Right forelimb (tissue), 1 donor: ENCODE results near the gene RELN.
"Not testable (repeated sequence)": the region's sequence is repeated elsewhere in the genome, so short reads cannot be mapped to it uniquely, and the experiment has no call there.

Experiments used
- DNase-seq: peaks from one replicate; pipeline ENCODE4 v3.0.0-alpha.2; 2018

The RELN gene

DNA sequence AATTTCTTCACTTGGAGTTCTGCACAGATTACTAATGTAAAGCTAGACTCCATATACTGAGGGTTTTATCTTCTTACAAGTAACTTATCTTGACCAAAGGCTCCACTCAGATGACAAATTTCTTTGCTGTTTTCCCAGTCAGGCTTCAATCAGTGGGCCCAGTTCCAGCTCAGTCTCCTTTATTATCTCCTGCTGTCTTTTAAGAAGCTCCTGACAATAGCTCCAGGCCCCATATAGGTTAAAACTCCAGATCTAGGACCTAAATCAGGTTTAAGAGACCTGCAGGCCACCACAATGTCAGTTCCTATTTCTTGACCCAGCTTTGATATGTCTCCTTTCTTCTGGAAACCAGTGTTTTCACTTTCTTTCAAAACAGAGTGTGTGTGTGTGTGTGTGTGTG lies 165.2 kb downstream of the RELN start:
- DNase-seq = no peak

DNA sequence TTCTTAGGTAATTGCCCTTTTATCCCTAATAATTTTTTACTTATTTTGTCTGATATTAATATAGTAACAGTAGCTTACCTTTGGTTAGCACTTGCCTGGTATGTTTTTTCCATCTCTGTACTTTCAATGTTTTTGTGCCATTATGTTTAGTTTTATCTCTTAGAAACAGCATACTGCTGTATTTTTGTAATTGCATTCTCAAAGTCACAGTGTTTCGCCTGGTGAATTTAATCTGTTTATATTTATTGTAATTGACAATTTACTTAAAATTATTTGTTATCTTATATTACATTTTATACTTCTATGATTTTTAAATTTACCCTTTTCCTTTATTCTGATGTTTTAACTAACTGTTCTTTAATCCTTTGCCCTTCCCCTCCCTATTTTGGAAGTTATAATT lies 166.4 kb downstream of the RELN start:
- DNase-seq = no peak

DNA sequence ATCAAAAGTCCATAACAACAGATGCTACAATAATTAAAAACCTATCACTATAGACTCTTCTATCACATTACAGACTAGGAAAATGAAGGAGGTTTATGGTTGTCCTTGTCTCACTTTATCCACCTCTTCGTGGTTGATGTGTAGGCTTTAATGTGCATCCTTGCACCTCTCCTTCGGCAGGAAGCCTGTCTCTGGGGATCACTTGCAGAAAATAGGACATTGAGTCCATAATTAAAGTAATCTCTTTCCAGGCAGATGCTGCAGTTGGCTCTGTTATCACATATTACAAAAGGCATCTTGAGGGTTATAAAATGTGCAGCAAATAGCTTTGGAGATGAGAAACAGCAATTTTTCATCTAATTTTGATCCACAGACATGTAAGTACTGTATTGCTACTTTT lies 168.4 kb downstream of the RELN start:
- no peak for DNase-seq

DNA sequence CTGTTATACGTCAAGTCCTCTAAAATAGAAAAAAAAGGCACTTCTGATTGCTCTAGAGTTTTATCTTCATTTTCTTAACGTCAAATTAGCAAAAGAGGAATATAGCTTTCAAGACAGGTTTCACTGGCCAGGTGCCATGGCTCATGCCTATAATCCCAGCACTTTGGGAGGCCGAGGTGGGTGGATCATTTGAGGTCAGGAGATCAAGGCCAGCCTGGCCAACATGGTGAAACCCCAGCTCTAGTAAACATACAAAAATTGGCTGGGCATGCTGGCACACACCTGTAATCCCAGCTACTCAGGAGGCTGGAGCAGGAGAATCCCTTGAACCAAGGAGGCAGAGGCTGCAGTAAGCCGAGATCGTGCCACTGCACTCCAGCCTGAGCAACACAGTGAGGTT lies 173.5 kb downstream of the RELN start:
- not testable (repeated sequence) for DNase-seq

DNA sequence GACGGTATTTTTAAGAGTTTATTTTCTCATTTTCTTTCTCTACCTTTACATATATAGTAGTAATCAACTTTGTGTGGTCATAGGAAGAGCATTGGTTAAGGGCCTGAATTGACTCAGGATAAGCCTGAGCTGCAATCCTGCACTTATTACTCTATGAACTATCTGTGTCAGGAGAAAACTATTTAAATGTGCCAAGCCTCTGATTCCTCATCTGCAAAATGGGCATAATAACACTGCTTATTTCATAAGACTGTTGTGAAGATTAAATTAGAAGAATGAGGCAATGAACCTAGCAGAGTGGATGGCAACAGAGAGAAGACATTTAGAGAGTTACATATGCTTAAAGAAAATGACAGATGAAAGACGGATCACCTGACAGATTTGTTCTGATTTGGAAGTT lies 175.5 kb downstream of the RELN start:
- no peak for DNase-seq

DNA sequence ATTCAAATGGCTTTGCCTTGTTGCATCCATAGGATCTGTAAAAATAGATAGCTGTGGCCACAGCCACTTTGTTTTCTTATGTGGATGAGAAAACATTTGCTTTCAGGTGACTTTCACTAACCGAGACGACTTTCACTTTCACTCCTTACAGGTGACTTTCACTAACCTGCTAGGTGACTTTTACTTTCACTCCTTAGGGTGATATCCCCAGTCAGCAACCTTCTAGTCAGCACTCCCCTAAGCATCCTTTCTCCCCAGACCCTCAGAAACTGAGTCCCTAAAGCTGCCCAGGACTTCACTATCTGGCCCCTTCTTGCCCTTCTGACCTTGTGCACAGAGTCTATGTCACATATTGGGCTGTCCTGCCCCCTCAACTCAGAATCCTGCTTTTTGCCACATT lies 177.5 kb downstream of the RELN start:
- no peak for DNase-seq

DNA sequence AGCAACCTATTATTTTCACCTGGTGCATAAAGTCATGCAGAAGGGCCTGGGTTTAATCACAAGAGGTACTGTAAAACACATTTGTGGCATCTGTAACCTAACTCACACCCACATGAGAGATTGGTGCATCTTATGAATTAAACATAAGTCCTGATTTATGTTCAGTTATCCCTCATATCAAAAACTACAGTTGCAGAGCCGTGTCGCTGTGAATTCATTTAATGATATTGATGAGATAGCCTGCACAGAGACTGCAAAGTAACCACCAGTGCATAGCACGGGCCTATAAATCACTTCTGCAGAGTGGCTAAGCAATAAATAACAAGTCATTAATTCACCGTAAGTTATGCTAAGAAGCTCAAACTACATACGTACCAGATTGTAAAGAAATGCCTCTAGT lies 178.2 kb downstream of the RELN start:
- DNase-seq = no peak

DNA sequence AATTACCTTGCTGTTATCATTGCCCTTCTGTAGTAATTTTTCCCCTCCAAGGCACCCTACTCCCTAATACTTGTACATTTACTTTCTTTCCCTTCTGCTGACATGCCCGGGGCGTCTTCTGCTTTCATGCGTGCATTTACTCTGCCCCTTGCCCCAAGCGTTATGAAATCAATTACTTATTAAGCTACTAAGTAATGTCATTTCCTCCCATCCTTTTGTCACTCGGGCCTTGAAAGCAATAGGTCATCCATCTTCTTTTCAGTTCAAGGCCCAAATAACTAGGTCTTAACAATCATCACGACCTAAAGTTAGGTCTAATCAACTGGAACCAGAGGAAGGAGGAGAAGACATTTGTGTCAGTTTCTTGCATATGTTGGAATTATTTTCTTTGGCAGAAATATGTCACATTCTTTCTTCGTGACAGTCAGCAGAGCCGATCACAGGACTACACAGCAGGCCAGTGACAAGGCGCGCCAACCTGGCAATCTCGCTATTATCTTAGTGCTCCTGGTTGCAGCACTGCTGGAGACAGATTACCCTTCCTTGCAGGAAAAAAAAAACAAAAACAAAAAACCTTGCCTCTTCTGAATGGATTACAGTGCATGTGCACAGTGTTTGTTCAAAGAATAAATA lies 179.2 kb downstream of the RELN start:
- DNase-seq = no peak

DNA sequence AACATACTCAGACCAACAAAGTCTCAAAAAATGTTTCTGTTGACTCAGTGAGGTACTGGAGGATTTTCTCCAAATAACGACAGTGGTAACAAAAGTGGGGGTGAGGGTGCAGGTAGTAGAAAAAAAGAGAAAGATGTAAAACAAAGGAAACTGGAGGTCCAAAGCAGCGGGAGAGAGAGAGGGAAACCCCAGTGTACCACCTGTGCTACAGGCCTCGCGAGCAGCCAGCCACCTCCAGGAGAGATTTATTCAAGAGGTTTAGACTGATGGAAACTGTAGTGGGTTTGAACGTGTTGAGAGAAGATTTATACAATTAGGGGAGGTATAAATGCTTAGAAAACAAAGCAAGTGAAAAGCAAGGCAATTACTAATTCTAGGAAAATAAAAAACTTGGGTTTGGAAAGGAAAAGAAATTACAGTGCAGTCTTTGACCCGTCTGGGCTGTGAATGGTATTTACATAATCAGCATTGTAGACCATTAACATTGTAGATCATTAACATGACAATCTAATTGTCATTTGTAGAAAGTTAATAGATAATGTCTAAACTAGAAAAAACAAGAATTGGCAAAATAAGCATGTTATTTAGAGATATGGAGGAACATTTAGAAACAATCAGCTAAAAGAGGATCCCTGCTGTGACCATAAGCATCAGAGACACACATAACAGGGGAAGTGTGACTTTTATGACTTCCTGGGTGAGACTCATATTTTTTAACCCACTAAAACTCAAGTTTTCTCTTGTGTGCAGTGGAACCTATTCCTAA lies 180.0 kb downstream of the RELN start:
- DNase-seq = no peak

DNA sequence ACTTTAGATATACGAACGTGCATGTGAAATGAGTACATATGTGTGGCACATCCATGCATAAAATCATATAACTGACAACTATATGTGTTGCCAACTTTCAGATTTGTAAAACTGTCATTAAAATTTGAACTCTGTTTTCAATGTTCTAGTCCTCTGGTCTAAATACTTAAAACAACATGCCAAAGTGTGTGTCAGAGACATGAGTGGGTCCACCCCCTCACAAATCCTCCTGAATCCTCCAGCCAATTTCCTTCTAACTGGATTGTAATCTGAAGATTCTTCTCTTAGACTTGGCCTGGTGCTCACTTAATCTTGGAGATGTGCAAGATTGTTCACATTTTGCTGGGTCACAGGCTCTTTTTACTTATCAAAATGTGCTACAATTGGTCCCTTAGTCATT lies 184.1 kb downstream of the RELN start:
- DNase-seq = no peak

DNA sequence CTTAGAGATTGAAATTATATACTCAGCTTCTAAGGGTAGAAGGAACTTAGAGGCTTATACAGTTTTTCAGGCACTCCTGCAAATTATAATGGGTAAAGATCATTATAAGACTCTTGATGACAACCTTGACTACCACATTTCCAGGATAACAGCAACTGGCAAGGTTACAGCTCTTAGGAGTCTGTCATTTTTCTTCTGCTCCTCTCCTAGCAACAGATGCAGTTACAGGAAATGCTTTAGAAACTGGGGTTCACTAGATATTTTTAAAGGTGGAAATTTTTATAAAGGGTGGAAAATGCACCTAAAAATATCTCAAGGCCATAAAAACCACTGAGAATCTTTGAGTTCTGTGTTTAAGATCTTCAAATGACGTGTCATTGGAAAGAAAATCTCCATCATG lies 185.8 kb downstream of the RELN start:
- no peak for DNase-seq

DNA sequence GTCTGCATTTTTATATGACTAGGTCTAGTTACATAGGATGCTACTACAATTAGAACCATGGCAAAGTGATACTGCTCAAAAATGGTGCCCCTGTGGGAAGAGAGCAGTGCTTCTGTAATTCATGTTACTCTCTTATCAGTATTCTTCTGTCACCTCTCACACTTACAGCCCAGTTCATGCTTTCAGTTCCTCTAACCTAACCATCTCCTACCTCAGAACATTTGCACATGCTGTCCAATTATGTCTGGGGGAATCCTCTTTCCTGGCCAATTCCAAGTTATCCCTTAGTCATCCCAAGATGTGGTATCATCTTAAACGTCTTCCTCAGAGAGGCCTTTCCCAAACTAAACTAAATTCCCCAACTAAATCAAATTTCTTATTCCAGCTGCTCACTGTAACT lies 190.2 kb downstream of the RELN start:
- no peak for DNase-seq

DNA sequence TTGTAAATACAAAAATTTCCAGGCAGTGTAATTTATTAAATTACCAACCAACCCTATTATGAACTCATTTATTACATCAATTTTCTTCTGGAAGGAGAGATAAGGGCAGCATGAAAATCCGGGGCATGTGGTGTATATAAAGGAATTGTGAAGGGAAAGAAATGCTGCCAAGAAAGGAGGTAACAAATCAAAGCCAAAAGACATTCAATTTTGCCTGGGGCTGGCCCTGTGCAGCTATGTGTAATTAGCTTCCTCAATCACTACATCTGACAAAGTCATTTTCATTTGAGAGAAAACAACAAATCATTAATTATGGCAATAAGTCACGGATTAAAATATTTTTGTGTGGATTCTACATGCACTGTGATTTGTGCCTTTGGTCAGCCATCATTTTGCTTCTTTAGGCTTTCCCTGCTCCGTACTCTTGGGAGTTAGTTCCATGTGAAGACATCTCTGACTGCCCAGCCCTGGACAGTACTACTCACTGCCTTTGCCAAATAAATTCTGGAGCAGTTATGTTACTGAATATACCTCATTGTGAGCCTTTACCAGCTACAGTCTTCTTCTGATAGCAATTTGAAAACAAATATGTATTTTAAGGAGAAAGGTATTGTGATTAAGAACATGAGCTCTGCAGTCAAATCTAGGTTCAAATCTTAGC lies 191.7 kb downstream of the RELN start:
- DNase-seq = no peak

DNA sequence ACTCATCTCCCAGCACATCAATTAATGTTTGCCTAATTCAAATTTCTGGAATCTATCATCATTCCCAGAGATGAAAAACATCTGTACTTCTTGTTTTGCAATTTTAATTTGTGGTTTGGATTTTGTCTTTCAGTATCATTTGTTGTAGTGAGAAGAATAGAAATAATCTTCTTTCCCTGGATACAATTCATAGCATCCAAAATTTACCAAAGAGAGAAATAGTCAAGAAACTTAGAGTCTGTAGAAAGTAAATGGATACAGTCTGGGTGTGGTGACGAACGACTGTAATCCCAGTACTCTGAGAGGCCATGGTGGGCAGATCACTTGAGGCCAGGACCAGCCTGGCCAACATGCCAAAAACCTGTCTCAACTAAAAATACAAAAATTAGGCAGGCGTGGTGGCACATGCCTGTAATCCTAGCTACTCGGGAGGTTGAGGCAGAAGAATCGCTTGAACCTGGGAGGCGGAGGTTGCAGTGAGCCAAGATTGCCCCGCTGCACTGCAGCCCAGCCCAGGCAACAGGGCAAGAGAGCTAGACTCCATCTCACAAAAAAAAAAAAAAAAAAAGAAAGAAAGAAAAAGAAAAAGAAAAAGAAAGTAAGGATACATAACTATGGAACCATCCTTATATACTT lies 193.0 kb downstream of the RELN start:
- DNase-seq = no peak

DNA sequence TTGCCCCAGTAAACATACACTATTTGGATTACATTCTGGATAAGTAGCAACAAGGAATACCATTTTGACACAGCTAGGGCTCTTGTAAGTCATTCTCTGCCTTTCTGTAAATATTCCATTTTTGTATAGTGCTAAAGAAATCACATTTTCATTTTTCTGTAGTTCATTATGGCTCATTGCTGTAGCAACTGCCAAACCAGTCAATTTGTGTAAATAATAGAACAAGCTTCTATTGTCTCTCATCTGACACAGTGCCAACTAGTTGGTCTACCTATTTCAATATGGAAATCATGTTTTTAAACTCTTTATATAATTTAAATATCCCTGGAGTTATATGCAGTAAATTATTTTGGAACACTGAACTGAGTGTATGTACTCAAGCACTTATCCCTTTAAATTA lies 193.7 kb downstream of the RELN start:
- DNase-seq = no peak

DNA sequence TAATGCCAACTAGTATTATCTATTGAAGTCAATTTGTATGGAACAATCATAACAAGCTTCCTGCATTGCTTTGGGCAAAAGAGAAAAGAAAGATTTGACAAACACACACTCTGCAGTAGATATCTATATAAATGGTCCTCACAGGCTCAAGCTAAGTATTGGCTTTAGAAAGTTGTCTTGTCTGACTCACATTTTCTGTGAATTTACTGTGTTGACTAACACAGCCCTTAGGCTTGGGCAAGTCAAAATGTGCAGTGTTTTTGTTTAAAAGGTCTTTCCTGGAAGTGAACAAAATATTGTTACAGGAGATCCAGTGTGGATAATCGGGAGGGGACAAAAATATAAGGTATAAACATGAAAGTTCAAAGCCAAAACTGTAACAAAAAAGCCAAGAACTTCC lies 194.4 kb downstream of the RELN start:
- no peak for DNase-seq

DNA sequence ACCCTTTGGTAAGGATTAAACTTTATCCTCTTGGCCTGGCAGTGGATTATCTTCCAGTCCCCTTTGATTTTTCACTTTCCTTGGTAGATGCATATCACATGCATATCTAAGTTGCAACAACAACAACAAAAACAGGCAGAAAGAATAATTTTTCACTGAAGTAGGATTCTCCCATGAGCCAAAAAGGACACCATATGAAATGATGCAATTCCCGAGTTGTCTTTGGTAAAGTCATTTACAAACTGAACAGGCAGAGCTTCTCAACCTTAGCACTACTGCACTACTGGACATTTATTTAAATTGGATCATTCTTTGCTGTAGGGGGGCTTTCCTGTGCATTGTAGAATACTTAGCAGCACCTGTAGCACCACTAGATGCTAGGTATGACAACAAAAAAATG lies 195.0 kb downstream of the RELN start:
- no peak for DNase-seq

DNA sequence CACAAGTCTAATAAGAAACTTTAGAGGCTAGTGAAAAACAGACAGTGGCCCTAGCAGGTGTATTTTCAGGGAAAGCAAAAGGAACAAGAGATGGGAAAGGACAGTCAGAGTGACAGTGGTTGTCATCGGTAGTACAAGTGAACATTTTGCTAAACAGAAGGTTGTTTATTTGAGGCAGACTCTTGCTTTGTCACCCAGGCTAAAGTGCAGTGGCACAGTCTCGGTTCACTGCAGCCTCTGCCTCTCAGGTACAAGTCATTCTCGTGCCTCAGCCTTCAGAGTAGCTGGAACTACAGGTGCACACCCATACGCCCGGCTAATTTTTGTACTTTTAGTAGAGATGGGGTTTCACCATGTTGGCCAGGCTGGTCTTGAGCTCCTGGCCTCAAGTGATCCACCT lies 195.8 kb downstream of the RELN start:
- no peak for DNase-seq

DNA sequence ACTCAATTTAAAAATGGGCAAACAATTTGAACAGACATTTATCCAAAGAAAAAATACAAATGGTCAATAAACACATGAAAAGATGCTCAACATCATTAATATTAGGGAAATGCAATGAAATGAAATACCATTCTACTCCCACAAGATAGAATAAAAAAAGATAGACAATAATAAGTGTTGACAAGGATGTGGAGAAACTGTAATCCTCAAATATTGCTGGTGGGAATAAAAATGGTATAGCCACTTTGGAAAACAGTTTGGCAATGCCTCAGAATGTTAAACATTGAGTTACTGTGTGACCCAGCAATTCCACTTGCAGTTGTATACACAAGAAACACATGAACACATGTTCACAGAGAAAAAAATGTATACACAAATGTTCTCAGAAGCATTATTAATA lies 197.6 kb downstream of the RELN start:
- DNase-seq = no peak

DNA sequence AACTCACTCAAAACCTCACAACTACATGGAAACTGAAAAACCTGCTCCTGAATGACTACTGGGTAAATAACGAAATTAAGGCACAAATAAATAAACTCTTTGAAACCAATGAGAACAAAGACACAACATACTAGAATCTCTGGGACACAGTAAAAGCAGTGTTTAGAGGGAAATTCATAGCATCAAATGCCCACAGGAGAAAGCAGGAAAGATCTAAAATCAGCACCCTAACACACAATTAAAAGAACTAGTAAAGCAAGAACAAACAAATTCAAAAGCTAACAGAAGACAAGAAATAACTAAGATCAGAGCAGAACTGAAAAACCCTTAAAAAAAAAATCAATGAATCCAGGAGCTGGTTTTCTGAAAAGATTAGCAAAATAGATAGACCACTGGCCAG lies 202.4 kb downstream of the RELN start:
- DNase-seq = not testable (repeated sequence)

DNA sequence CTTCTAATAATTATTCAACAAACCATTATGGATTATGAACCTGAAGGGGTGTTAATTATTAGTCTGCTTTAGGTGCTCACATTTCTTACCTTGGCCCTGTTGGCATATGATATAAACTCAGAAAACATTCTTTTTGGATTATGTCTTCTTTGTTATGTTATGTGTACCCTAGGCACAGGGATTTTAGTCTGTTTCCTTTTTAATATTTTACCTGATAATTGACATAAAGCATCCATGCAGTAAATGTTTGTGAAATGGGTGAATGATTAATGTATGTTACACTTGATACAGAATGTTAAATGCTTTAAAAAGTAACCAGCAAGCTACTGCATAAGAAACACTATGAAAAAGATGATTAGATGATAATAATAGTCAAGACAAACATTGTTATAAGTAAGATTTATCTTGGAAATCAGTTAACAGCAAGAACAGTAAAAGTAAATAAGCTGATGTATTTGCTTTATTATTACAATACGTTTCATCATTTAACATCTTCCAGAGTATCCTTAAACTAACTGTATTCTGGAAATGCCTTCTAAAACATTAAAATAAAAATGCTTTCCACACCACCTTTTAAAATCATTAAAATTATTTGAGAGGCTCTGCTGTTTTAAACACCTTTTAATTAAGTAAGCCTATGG lies 204.7 kb downstream of the RELN start:
- DNase-seq = no peak

DNA sequence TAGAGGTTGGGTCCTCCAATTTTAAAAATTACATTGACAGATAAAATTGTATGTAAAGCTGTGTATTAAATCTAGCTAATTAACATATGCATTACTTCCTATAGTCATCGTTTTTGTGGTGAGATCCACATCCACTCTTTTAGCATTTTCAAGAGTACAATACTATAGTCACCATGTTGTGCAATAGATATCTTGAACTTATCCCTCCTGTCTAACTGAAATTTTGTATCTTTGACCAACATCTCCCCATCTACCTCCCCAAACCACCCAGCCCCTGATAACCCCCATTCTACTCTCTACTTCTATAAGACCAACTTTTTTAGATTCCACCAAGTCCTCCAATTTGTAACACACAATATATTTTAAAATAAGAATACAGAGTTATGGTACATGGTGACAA lies 208.0 kb downstream of the RELN start:
- no peak for DNase-seq

DNA sequence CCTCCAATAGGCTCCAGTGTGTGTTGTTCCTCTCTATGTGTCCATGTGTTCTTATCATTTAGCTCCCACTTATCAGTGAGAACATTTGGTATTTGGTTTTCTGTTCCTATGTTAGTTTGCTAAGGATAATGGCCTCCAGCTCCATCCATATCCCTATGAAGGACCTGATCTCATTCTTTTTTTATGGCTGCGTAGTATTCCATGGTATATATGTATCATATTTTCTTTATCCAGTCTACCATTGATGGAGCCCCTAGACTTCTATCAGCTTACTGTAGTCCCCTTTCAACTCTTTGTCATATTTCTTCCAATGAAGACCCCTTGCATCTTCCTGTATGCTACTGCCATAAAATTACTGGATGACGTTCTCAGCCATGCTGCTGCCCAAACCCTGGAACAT lies 208.9 kb downstream of the RELN start:
- not testable (repeated sequence) for DNase-seq
